Esophagus squamous epithelium (tissue), 5 donors: Measurements from ENCODE around the gene DBNL. TPM values are rescaled to one million over a fixed set of nuclear protein-coding genes. Genes with fewer than 3 reads are reported as not detected.

Experiments
- DNase-seq: peaks from one replicate; lab custom pipeline; 2025; lab: John Stamatoyannopoulos, UW
- H3K27ac ChIP-seq, 4 donors: fragments of 200-600 bp; sonication (generic); one replicate each; pipeline ENCODE4 v1.5.1; 2016 to 2019; ENCODE audit warnings: mild to moderate bottlenecking in 1 of 4
- H3K27me3 ChIP-seq, 4 donors: fragments of 200-600 bp; sonication (generic); 1 replicate in 3 of 4; 2 replicates in 1 of 4; pipeline versions ENCODE4 v1.5.1 to v1.6.0; 2017 to 2021; ENCODE audit warnings: antibody characterized with exemption in 1 of 4
- H3K36me3 ChIP-seq, 3 donors: fragments of 200-600 bp; sonication (generic); one replicate each; pipeline ENCODE4 v1.5.1; 2016 to 2019
- H3K4me1 ChIP-seq, 3 donors: fragments of 200-600 bp; sonication (generic); one replicate each; pipeline ENCODE4 v1.5.1; 2017 to 2019
- H3K4me3 ChIP-seq, 4 donors: fragments of 200-600 bp; sonication (generic); 1 replicate in 3 of 4; 2 replicates in 1 of 4; pipeline ENCODE4 v1.5.1; 2016 to 2019; ENCODE audit warnings: mild to moderate bottlenecking in 2 of 4, moderate library complexity in 1 of 4
- H3K9me3 ChIP-seq, 3 donors: fragments of 200-600 bp; sonication (generic); one replicate each; pipeline ENCODE4 v1.5.1; 2016 to 2019
- CTCF ChIP-seq, 6 experiments: fragments of 450-650 bp in 4 of 6; fragments of 200-600 bp in 2 of 6; sonication (generic) in 2 of 6; IDR thresholded peaks; one replicate each; pipeline ENCODE4 v1.5.1; 2016 to 2019; ENCODE audit warnings: antibody characterized with exemption in 6 of 6, mild to moderate bottlenecking in 4 of 6, moderate library complexity in 4 of 6
- POLR2A ChIP-seq, 4 donors: fragments of 450-650 bp; IDR thresholded peaks; one replicate each; pipeline ENCODE4 v1.6.1; 2017; ENCODE audit warnings: antibody characterized with exemption in 4 of 4, mild to moderate bottlenecking in 4 of 4, moderate library complexity in 3 of 4
- WGBS, 2 donors: methylation state at CpG; one replicate each; pipeline ENCODE4 v1.1.5; 2018; 5-methylcytosine and 5-hydroxymethylcytosine counted together
- intact Hi-C: fragments of 100-400 bp; cut with DNase I; formaldehyde crosslinking; loops from one replicate; pipeline ENCODE4 v1.15.0; 2022
- total RNA-seq, 4 donors: library from RNA; depleted of rRNA; stranded (reverse); fragments of >200 nt; gene quantifications; one replicate each; pipeline ENCODE4 v1.1.0, GENCODE V29; 2016
- donor health status: DM: yes; HTN: yes; CAD: no.

The DBNL gene
- total RNA-seq, 4 donors from 2014 or later, result 185 to 337 (median 225) TPM

GRCh38 chr7:44051611-44052220, 7.2 kb downstream of the DBNL start:
- peaks cover 6 to 66% (median 33%) of the 10 kb centered on the region in 3 donors for H3K4me1 ChIP-seq
- H3K9me3 ChIP-seq, result no peaks in the 10 kb centered on the region
- no peak overlapping the region for H3K4me3 ChIP-seq
- no peaks in the 10 kb centered on the region for H3K27me3 ChIP-seq
- peak overlapping the region; percentile 61 to 99 (median 80) for H3K27ac ChIP-seq
- DNase-seq, result no peak
- intact Hi-C loops, result no loop called here
- WGBS, 2 donors, result 79 to 90% methylated on average over 3 to 4 of the region's 5 CpGs
- peaks cover 10 to 85% (median 29%) of the 10 kb centered on the region in 3 donors for H3K36me3 ChIP-seq
- TF ChIP-seq POLR2A (IDR thresholded peaks at IDR 0.05) (no peak), CTCF (IDR thresholded peaks at IDR 0.05) (no peak)

- intact Hi-C loops, result no loop called here
- Histone ChIP-seq H3K4me3 (no peak overlapping the region), H3K4me1 (peaks cover 0 to 66% (median 28%) of the 10 kb centered on the region in 3 donors), H3K27ac (peak overlapping the region; percentile 32 to 99 (median 72)), H3K36me3 (peaks cover 21 to 89% (median 41%) of the 10 kb centered on the region in 3 donors), H3K27me3 (no peaks in the 10 kb centered on the region), H3K9me3 (no peaks in the 10 kb centered on the region)
- TF ChIP-seq POLR2A (IDR thresholded peaks at IDR 0.05) (no peak), CTCF (IDR thresholded peaks at IDR 0.05) (peak in 1 of 6 experiments; percentile 22)
- WGBS, 2 donors, result 73 to 90% methylated on average over 4 to 11 of the region's 12 CpGs
- no peak for DNase-seq
Observed at GRCh38 chr7:44052771-44053365, 8.4 kb downstream of the DBNL start.

GRCh38 chr7:44056681-44057080, 12.2 kb downstream of the DBNL start:
- 98 to 100% methylated on average over 1 to 5 of the region's 7 CpGs for WGBS, 2 donors
- H3K4me1 ChIP-seq, result peaks cover 8 to 50% (median 22%) of the 10 kb centered on the region in 3 donors
- intact Hi-C loops, result no loop called here
- H3K4me3 ChIP-seq, result no peak overlapping the region
- H3K27ac ChIP-seq, result peak overlapping the region in 2 of 4 donors; percentile 84 to 85
- TF ChIP-seq POLR2A (IDR thresholded peaks at IDR 0.05) (no peak), CTCF (IDR thresholded peaks at IDR 0.05) (no peak)
- DNase-seq, result no peak
- H3K27me3 ChIP-seq, result no peaks in the 10 kb centered on the region
- no peaks in the 10 kb centered on the region for H3K9me3 ChIP-seq
- peaks cover 47 to 100% (median 67%) of the 10 kb centered on the region in 3 donors for H3K36me3 ChIP-seq

- Histone ChIP-seq H3K27me3 (no peaks in the 10 kb centered on the region), H3K36me3 (peaks cover 47 to 100% (median 70%) of the 10 kb centered on the region in 3 donors), H3K27ac (peak overlapping the region; percentile 51 to 85 (median 80)), H3K4me1 (peaks cover 8 to 44% (median 18%) of the 10 kb centered on the region in 3 donors), H3K4me3 (no peak overlapping the region), H3K9me3 (no peaks in the 10 kb centered on the region)
- DNase-seq, result no peak
- intact Hi-C loops, result no loop called here
- TF ChIP-seq CTCF (IDR thresholded peaks at IDR 0.05) (no peak), POLR2A (IDR thresholded peaks at IDR 0.05) (no peak)
- 92 to 95% methylated on average over 7 of the region's 11 CpGs for WGBS, 2 donors
Observed at GRCh38 chr7:44057181-44057848, 12.8 kb downstream of the DBNL start.
